ENCODE results near the gene PIM2. TPM values are rescaled to one million over a fixed set of nuclear protein-coding genes. Genes with fewer than 3 reads are reported as not detected.

Gene PIM2
- total and polyA plus RNA-seq, 9 of the 15 experiments (the other 6 are each of a cell fraction or from before 2014, with no cell fraction given) = 67.6 to 191 (median 108) TPM

DNA sequence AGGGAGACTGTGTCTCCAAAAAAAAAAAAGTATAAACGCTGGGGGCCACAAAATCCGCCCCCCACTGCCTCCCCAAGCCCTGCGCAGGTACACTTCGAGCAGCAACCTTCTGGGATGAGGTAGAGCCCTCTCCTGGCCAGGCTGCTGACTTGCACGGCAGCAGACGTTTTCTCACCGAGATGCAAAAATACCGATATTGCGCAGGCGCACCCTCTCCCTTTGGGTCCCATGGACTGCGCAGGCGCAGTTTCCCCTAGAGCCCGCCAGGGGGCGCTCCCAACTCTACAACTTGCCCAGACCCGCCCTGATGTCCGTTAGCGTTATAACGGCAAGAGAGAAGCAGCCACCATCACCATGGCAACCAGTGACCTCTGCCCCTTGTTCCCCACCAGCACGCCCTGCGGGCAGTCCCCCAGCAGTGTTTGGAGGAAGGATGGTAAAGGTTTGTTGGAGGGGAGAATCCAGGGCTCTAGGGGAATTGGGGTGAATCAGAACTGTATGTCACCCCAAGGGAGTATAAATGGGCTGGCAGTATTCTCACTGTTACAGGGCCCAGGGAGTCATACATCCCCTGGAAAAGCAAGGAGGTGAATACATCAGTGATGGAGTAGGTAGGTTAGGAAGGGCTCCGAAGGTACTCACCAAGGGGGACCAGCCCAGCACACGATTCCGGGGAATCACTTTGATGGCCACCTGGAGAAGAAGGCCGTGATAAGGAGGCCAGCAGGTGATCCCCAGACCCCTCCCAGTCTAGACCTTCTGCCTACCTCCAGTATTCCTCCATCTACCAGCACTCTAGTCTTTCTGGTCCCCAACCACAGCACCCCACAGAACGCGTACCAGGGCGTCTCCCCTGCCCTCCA, 1.5 kb downstream of the PIM2 start (continued):
- TF ChIP-seq SMC3 (conservative IDR thresholded peaks at IDR 0.05; ENCODE audit: insufficient read depth, low read depth, low read length) (peak; percentile 78), CBX2 (IDR thresholded peaks at IDR 0.05; ENCODE audit: insufficient read depth, low read length, poor library complexity, severe bottlenecking) (no peak), RBM39 (optimal IDR thresholded peaks at IDR 0.05; ENCODE audit: low read depth, low read length) (peak; percentile 78), CC2D1A (IDR thresholded peaks at IDR 0.05) (peak; percentile 68; the same call in 1 of the 2 replicates), NR2C2 (CRISPR knock-in tag; IDR thresholded peaks at IDR 0.05) (peak; percentile 89), NR2C2 (tag; IDR thresholded peaks at IDR 0.05) (peak; percentile 96), KHSRP (IDR thresholded peaks at IDR 0.05) (no peak), RNF2 (IDR thresholded peaks at IDR 0.05) (0 out of 2 replicates have a peak, but pooled peaks have one; percentile 18), MAZ (CRISPR knock-in tag; conservative IDR thresholded peaks at IDR 0.05 in 1 of 2, IDR thresholded peaks at IDR 0.05 in 1 of 2) (peak in 1 of 2 experiments; percentile 43; a peak in 1 of 4 replicates), NR3C1 (CRISPR knock-in tag; IDR thresholded peaks at IDR 0.05) (no peak), MYBL2 (IDR thresholded peaks at IDR 0.05; ENCODE audit: low read depth) (peak; percentile 75; the same call in 1 of the 2 replicates), MYBL2 (CRISPR knock-in tag; IDR thresholded peaks at IDR 0.05; ENCODE audit: borderline replicate concordance) (no peak)
- TF ChIP-seq, protein P1, sequence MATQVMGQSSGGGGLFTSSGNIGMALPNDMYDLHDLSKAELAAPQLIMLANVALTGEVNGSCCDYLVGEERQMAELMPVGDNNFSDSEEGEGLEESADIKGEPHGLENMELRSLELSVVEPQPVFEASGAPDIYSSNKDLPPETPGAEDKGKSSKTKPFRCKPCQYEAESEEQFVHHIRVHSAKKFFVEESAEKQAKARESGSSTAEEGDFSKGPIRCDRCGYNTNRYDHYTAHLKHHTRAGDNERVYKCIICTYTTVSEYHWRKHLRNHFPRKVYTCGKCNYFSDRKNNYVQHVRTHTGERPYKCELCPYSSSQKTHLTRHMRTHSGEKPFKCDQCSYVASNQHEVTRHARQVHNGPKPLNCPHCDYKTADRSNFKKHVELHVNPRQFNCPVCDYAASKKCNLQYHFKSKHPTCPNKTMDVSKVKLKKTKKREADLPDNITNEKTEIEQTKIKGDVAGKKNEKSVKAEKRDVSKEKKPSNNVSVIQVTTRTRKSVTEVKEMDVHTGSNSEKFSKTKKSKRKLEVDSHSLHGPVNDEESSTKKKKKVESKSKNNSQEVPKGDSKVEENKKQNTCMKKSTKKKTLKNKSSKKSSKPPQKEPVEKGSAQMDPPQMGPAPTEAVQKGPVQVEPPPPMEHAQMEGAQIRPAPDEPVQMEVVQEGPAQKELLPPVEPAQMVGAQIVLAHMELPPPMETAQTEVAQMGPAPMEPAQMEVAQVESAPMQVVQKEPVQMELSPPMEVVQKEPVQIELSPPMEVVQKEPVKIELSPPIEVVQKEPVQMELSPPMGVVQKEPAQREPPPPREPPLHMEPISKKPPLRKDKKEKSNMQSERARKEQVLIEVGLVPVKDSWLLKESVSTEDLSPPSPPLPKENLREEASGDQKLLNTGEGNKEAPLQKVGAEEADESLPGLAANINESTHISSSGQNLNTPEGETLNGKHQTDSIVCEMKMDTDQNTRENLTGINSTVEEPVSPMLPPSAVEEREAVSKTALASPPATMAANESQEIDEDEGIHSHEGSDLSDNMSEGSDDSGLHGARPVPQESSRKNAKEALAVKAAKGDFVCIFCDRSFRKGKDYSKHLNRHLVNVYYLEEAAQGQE (IDR thresholded peaks at IDR 0.05; ENCODE audit: borderline replicate concordance) = peak; percentile 78
- TF ChIP-seq, protein P1 (CRISPR knock-in tag; IDR thresholded peaks at IDR 0.05; ENCODE audit: low read depth) = no peak
- TF ChIP-seq, protein P2, sequence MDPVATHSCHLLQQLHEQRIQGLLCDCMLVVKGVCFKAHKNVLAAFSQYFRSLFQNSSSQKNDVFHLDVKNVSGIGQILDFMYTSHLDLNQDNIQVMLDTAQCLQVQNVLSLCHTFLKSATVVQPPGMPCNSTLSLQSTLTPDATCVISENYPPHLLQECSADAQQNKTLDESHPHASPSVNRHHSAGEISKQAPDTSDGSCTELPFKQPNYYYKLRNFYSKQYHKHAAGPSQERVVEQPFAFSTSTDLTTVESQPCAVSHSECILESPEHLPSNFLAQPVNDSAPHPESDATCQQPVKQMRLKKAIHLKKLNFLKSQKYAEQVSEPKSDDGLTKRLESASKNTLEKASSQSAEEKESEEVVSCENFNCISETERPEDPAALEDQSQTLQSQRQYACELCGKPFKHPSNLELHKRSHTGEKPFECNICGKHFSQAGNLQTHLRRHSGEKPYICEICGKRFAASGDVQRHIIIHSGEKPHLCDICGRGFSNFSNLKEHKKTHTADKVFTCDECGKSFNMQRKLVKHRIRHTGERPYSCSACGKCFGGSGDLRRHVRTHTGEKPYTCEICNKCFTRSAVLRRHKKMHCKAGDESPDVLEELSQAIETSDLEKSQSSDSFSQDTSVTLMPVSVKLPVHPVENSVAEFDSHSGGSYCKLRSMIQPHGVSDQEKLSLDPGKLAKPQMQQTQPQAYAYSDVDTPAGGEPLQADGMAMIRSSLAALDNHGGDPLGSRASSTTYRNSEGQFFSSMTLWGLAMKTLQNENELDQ (CRISPR knock-in tag; IDR thresholded peaks at IDR 0.05; ENCODE audit: borderline replicate concordance) = no peak

Data from K562 (cell line).